H1 (cell line): Measurements from ENCODE around the gene CORO7. TPM values are rescaled to one million over a fixed set of nuclear protein-coding genes. Genes with fewer than 3 reads are reported as not detected.

Source experiments
- CTCF ChIA-PET: fragments of 300-600 bp; sonication (Branson Sonifier 250); formaldehyde crosslinking; loops from one replicate; lab custom pipeline; 2021; ENCODE audit not compliant: partially characterized antibody; lab: Charles Lee
- POLR2A ChIA-PET: fragments of 300-600 bp; sonication (Branson Sonifier 250); formaldehyde crosslinking; loops from one replicate; lab custom pipeline; 2021; ENCODE audit warnings: inconsistent platforms; ENCODE audit not compliant: partially characterized antibody; lab: Charles Lee
- DNase-seq, 2 experiments: peaks; one replicate each; pipeline versions ENCODE4 v3.0.0 to v3.0.0-alpha.2; 2010 to 2022; ENCODE audit warnings: low spot score in 2 of 2, low read depth in 1 of 2, mixed read lengths in 1 of 2
- FAIRE-seq: peaks from 2 replicates; lab custom pipeline; 2011; peaks lifted over from hg19 to GRCh38; lab: Jason Lieb, UNC
- H2AFZ ChIP-seq: 2 replicates; pipeline ENCODE4 v1.8.1; 2012; ENCODE audit warnings: low read length, inconsistent platforms
- H2AK5ac ChIP-seq: 2 replicates; pipeline ENCODE4 v1.6.1; 2013; ENCODE audit warnings: low read depth, low read length
- H2BK120ac ChIP-seq: replicated peaks from 2 replicates; pipeline ENCODE3; 2013; ENCODE audit warnings: low read depth, low read length, inconsistent platforms
- H2BK12ac ChIP-seq: 2 replicates; pipeline ENCODE4 v1.6.1; 2013; ENCODE audit warnings: low read depth, low read length
- H2BK15ac ChIP-seq: 2 replicates; pipeline ENCODE4 v1.6.1; 2013; ENCODE audit warnings: low read length
- H2BK20ac ChIP-seq: 2 replicates; pipeline ENCODE4 v1.6.1; 2013; ENCODE audit warnings: low read length
- H2BK5ac ChIP-seq: 2 replicates; pipeline ENCODE4 v1.6.1; 2013; ENCODE audit warnings: low read depth, low read length
- H3K14ac ChIP-seq: 2 replicates; pipeline ENCODE4 v1.6.1; 2013; ENCODE audit warnings: inconsistent platforms; ENCODE audit not compliant: insufficient read length
- H3K18ac ChIP-seq: 2 replicates; pipeline ENCODE4 v1.6.1; 2013; ENCODE audit warnings: low read length; ENCODE audit errors: extremely low read depth
- H3K23ac ChIP-seq: 2 replicates; pipeline ENCODE4 v1.6.1; 2013; ENCODE audit warnings: inconsistent platforms; ENCODE audit not compliant: insufficient read length
- H3K23me2 ChIP-seq: 2 replicates; pipeline ENCODE4 v1.6.1; 2013; ENCODE audit warnings: low read depth, low read length
- H3K27ac ChIP-seq: 2 replicates; pipeline ENCODE4 v1.6.1; 2011; ENCODE audit warnings: low read depth, low read length, inconsistent platforms
- H3K27me3 ChIP-seq, 4 experiments: replicated peaks in 1 of 4; 1 replicate in 1 of 4; 2 replicates in 3 of 4; pipeline versions ENCODE4 v1.6.1 to v1.8.1; 2011 to 2013; ENCODE audit warnings: low read length in 3 of 4, mild to moderate bottlenecking in 3 of 4, inconsistent platforms in 2 of 4, mixed read lengths in 2 of 4, moderate library complexity in 1 of 4; ENCODE audit not compliant: control insufficient read depth in 3 of 4, insufficient read depth in 3 of 4; ENCODE audit errors: extremely low read depth in 1 of 4
- H3K36me3 ChIP-seq, 4 experiments: 2 replicates each; pipeline versions ENCODE4 v1.6.1 to v1.8.1; 2011 to 2013; ENCODE audit warnings: mild to moderate bottlenecking in 4 of 4, low read length in 3 of 4, moderate library complexity in 2 of 4, control low read depth in 1 of 4, inconsistent platforms in 1 of 4; ENCODE audit not compliant: insufficient read depth in 4 of 4, control insufficient read depth in 2 of 4
- H3K4ac ChIP-seq: replicated peaks from 2 replicates; pipeline ENCODE3; 2013; ENCODE audit warnings: low read length, low read depth, mixed read lengths, inconsistent platforms; ENCODE audit not compliant: insufficient read length
- H3K4me1 ChIP-seq, 4 experiments: replicated peaks in 1 of 4; 1 replicate in 1 of 4; 2 replicates in 3 of 4; pipeline versions ENCODE4 v1.6.1 to v1.8.1; 2011 to 2013; ENCODE audit warnings: low read length in 3 of 4, inconsistent platforms in 2 of 4, mixed read lengths in 1 of 4; ENCODE audit not compliant: insufficient read depth in 4 of 4, control insufficient read depth in 3 of 4
- H3K4me2 ChIP-seq, 2 experiments: 2 replicates each; pipeline versions ENCODE4 v1.6.1 to v1.8.1; 2011 to 2013; ENCODE audit warnings: low read depth in 2 of 2, low read length in 2 of 2, control low read depth in 1 of 2, inconsistent platforms in 1 of 2, mild to moderate bottlenecking in 1 of 2; ENCODE audit not compliant: insufficient read depth in 1 of 2
- H3K4me3 ChIP-seq, 4 experiments: fragments of 200-600, 300-600 bp in 1 of 4; sonication (generic), shearing (Covaris generic), sonication (Bioruptor Twin) in 1 of 4; 2 replicates each; pipeline versions ENCODE4 v1.5.1 to v1.8.1; 2011 to 2016; ENCODE audit warnings: low read length in 4 of 4, low read depth in 3 of 4, control low read depth in 2 of 4, inconsistent platforms in 2 of 4, mild to moderate bottlenecking in 2 of 4, mixed read lengths in 1 of 4, moderate library complexity in 1 of 4; ENCODE audit not compliant: insufficient read depth in 2 of 4; ENCODE audit errors: extremely low read depth in 1 of 4
- H3K56ac ChIP-seq: replicated peaks from 2 replicates; pipeline ENCODE3; 2013; ENCODE audit warnings: low read depth, mild to moderate bottlenecking, mixed read lengths, low read length, inconsistent platforms; ENCODE audit not compliant: insufficient read length
- H3K79me1 ChIP-seq: 2 replicates; pipeline ENCODE4 v1.6.1; 2013; ENCODE audit warnings: low read depth, low read length, control low read depth
- H3K79me2 ChIP-seq, 2 experiments: 2 replicates each; pipeline versions ENCODE4 v1.6.1 to v1.8.1; 2012 to 2013; ENCODE audit warnings: low read length in 2 of 2, mild to moderate bottlenecking in 2 of 2, inconsistent platforms in 1 of 2; ENCODE audit not compliant: insufficient read depth in 2 of 2, control insufficient read depth in 1 of 2
- H3K9ac ChIP-seq, 4 experiments: replicated peaks in 1 of 4; 1 replicate in 1 of 4; 2 replicates in 3 of 4; pipeline versions ENCODE4 v1.6.1 to v1.8.1; 2011 to 2013; ENCODE audit warnings: low read depth in 3 of 4, low read length in 3 of 4, control low read depth in 2 of 4, mild to moderate bottlenecking in 2 of 4, moderate library complexity in 2 of 4, inconsistent platforms in 1 of 4; ENCODE audit errors: extremely low read depth in 1 of 4
- H3K9me3 ChIP-seq, 2 experiments: 2 replicates each; pipeline versions ENCODE4 v1.6.1 to v1.8.1; 2012 to 2013; ENCODE audit warnings: mild to moderate bottlenecking in 2 of 2, moderate library complexity in 2 of 2, control low read depth in 1 of 2, inconsistent platforms in 1 of 2, low read depth in 1 of 2, low read length in 1 of 2, mixed read lengths in 1 of 2; ENCODE audit not compliant: insufficient read depth in 2 of 2
- H4K20me1 ChIP-seq, 2 experiments: replicated peaks in 1 of 2; 2 replicates each; pipeline versions ENCODE3 to v1.8.1; 2011 to 2013; ENCODE audit warnings: inconsistent platforms in 2 of 2, low read length in 2 of 2, mild to moderate bottlenecking in 1 of 2; ENCODE audit not compliant: insufficient read depth in 2 of 2, control insufficient read depth in 1 of 2
- H4K5ac ChIP-seq: 2 replicates; pipeline ENCODE4 v1.6.1; 2013; ENCODE audit warnings: low read length, low read depth, mixed read lengths, inconsistent platforms; ENCODE audit not compliant: insufficient read length
- H4K8ac ChIP-seq: 2 replicates; pipeline ENCODE4 v1.8.0; 2013; ENCODE audit warnings: mild to moderate bottlenecking, moderate library complexity, low read length, inconsistent platforms; ENCODE audit not compliant: insufficient read depth; ENCODE audit errors: extremely low read depth
- H4K91ac ChIP-seq: replicated peaks from 2 replicates; pipeline ENCODE3; 2013; ENCODE audit warnings: low read length, mixed read lengths, inconsistent platforms; ENCODE audit not compliant: insufficient read length
- BCL11A ChIP-seq, 2 experiments: IDR thresholded peaks; one replicate each; pipeline ENCODE4 v1.6.1; 2011; ENCODE audit warnings: low read depth in 2 of 2, low read length in 2 of 2, mild to moderate bottlenecking in 2 of 2
- BRCA1 ChIP-seq: IDR thresholded peaks from 2 replicates; pipeline ENCODE4 v1.6.1; 2012; ENCODE audit warnings: low read depth, low read length, improper control_type of control experiment
- CEBPB ChIP-seq: IDR thresholded peaks from 2 replicates; pipeline ENCODE4 v1.6.1; 2012; ENCODE audit warnings: low read depth, low read length
- CREB1 ChIP-seq: IDR thresholded peaks from 2 replicates; pipeline ENCODE4 v1.6.1; 2012; ENCODE audit warnings: inconsistent platforms
- GABPA ChIP-seq: IDR thresholded peaks from 2 replicates; pipeline ENCODE4 v1.6.1; 2011; ENCODE audit warnings: mild to moderate bottlenecking, low read length, moderate library complexity, borderline replicate concordance; ENCODE audit not compliant: insufficient read depth
- HDAC2 ChIP-seq, 2 experiments: fragments of 300-600 bp in 1 of 2; sonication (generic) in 1 of 2; IDR thresholded peaks; 2 replicates each; pipeline ENCODE4 v1.6.1; 2011 to 2012; ENCODE audit warnings: low read depth in 2 of 2, low read length in 2 of 2, mild to moderate bottlenecking in 2 of 2, moderate library complexity in 2 of 2, borderline replicate concordance in 1 of 2, inconsistent platforms in 1 of 2
- POLR2AphosphoS5 ChIP-seq: IDR thresholded peaks from 2 replicates; pipeline ENCODE4 v1.6.1; 2011; ENCODE audit warnings: low read depth, low read length
- RNF2 ChIP-seq: fragments of 200-900, 300-1000 bp; sonication (generic); IDR thresholded peaks from 2 replicates; pipeline ENCODE4 v1.7.1; 2016; ENCODE audit warnings: borderline replicate concordance, low read depth, mild to moderate bottlenecking, antibody characterized with exemption, low read length; ENCODE audit not compliant: poor library complexity, severe bottlenecking; ENCODE audit errors: missing control alignments
- SAP30 ChIP-seq: fragments of 300-600 bp; sonication (generic); IDR thresholded peaks from 2 replicates; pipeline ENCODE4 v1.7.1; 2012; ENCODE audit warnings: low read length, moderate library complexity, mild to moderate bottlenecking, inconsistent platforms; ENCODE audit not compliant: insufficient read depth, insufficient replicate concordance
- TAF7 ChIP-seq: optimal IDR thresholded peaks from 2 replicates; pipeline ENCODE3; 2011; ENCODE audit warnings: low read depth, mild to moderate bottlenecking, inconsistent platforms, low read length, moderate library complexity, borderline replicate concordance
- WGBS, 2 experiments: shearing (Covaris generic) in 1 of 2; methylation state at CpG; one replicate each; pipeline versions ENCODE4 v1.1.6 to v1.1.7; 2013 to 2015; ENCODE audit warnings: low lambda C conversion rate in 2 of 2, mixed read lengths in 2 of 2, inconsistent platforms in 1 of 2, low coverage in 1 of 2, missing lambda C conversion rate in 1 of 2; ENCODE audit not compliant: insufficient replicate concordance in 2 of 2, insufficient coverage in 1 of 2, insufficient read length in 1 of 2; ENCODE audit errors: extremely low coverage in 1 of 2, missing lambda C conversion rate in 1 of 2; 5-methylcytosine and 5-hydroxymethylcytosine counted together
- polyA plus RNA-seq, 7 experiments: library from polyadenylated mRNA; depleted of rRNA in 3 of 7; stranded (reverse) in 5 of 7; unstranded in 2 of 7; fragments of >200 nt in 5 of 7; fragments of 200-250 nt in 2 of 7; gene quantifications; 1 replicate in 5 of 7; 2 replicates in 1 of 7; 4 replicates in 1 of 7; pipeline versions ENCODE4 v1.2.1 to v1.2.3, GENCODE V29; 2011 to 2013; ENCODE audit warnings: missing spikeins in 2 of 7, mixed read lengths in 2 of 7
- total RNA-seq: library from RNA; stranded (reverse); fragmentation: NEBNext Ultra II Directional; extraction: Animal tissue kit (Norgen Biotek cat#: 25700); gene quantifications from 2 replicates; pipeline ENCODE4 v1.2.1, GENCODE V29; 2021
- TF ChIP-seq, protein P1 (sequence below): IDR thresholded peaks from 2 replicates; pipeline ENCODE4 v1.6.1; 2012; ENCODE audit warnings: low read length, inconsistent platforms

Gene CORO7
- total and polyA plus RNA-seq, 2 of the 8 experiments (the other 6 are each of a cell fraction or from before 2014, with no cell fraction given): 25.2 to 29.8 TPM

DNA sequence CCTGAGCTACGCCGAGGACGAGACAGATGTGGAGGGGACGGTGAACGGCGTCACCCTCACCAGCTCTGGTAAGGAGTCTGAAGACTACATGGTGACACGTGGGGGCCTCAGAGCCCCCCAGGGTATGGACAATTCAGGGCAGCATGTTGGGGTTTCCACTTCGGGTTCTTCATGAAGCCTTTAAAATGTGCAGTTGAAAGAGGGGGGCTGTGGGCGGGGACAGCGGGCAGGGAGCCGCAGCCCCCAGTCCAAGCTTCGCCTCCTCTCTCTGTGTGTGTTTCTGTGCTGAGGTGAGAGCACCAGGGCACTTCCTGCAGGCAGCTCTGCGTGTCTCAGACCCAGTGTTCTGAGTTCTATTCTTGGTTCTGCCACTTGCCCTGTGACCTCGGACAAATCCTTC is 34.0 kb upstream of the CORO7 start:
- Histone ChIP-seq H2BK20ac (no peak overlapping the region), H4K20me1 (peaks cover 5 to 11% of the 10 kb centered on the region in 2 experiments), H2AFZ (no peak overlapping the region), H3K9me3 (no peaks in the 10 kb centered on the region), H4K5ac (no peak overlapping the region), H2BK5ac (peak overlapping the region; percentile 66; the same call in 1 of the 2 replicates), H2BK120ac (no peak overlapping the region), H3K23ac (no peak overlapping the region), H3K4me1 (no peaks in the 10 kb centered on the region), H3K36me3 (peaks cover 20 to 61% (median 33%) of the 10 kb centered on the region in 4 experiments), H3K4me3 (no peak overlapping the region), H3K9ac (no peak overlapping the region), H3K79me1 (no peaks in the 10 kb centered on the region), H3K27me3 (no peaks in the 10 kb centered on the region), H2BK15ac (no peak overlapping the region), H3K4ac (no peak overlapping the region), H3K56ac (no peak overlapping the region), H3K4me2 (no peak overlapping the region), H3K79me2 (no peaks in the 10 kb centered on the region), H3K27ac (no peak overlapping the region), H2AK5ac (no peak overlapping the region), H4K8ac (no peak overlapping the region), H3K14ac (no peak overlapping the region), H4K91ac (no peak overlapping the region), H2BK12ac (peak overlapping the region; percentile 55; the same call in 1 of the 2 replicates), H3K18ac (no peak overlapping the region), H3K23me2 (no peaks in the 10 kb centered on the region)
- FAIRE-seq (no peak), DNase-seq (no peak)
- WGBS, 2 experiments: 94% methylated on average over 14 of the region's 14 CpGs; no CpG with 5 or more reads in 1 of the 2 experiments
- CTCF ChIA-PET: interaction anchor here (0.6 to 1.2 kb wide), 4 partner anchors 9 to 91 kb away, joined by 3 to 4 read pairs (median 3); no protein-coding TSS in a partner anchor
- POLR2A ChIA-PET: interaction anchor here (0.6 to 21.6 kb wide), 7 partner anchors 10 to 586 kb away, joined by 3 to 257 read pairs (median 4); partner anchors contain the start of genes DNAJA3, HMOX2 and NMRAL1
- TF ChIP-seq CEBPB (no peak), TAF7 (no peak), POLR2AphosphoS5 (no peak), BRCA1 (no peak), GABPA (no peak), SAP30 (no peak), HDAC2 (IDR thresholded peaks at IDR 0.05; ENCODE audit: borderline replicate concordance in 1 of 2, low read depth in 2 of 2, low read length in 2 of 2) (no peak), RNF2 (no peak), CREB1 (no peak), BCL11A (IDR thresholded peaks at IDR 0.05; ENCODE audit: low read depth in 2 of 2, low read length in 2 of 2) (no peak)
- TF ChIP-seq, protein P1, sequence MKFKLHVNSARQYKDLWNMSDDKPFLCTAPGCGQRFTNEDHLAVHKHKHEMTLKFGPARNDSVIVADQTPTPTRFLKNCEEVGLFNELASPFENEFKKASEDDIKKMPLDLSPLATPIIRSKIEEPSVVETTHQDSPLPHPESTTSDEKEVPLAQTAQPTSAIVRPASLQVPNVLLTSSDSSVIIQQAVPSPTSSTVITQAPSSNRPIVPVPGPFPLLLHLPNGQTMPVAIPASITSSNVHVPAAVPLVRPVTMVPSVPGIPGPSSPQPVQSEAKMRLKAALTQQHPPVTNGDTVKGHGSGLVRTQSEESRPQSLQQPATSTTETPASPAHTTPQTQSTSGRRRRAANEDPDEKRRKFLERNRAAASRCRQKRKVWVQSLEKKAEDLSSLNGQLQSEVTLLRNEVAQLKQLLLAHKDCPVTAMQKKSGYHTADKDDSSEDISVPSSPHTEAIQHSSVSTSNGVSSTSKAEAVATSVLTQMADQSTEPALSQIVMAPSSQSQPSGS: no peak
